ENCODE measurements around the gene MRPL4.

- TF ChIP-seq CTCF (IDR thresholded peaks at IDR 0.05), result no peak
- no peak for TF ChIP-seq POLR2A (IDR thresholded peaks at IDR 0.05)
Observed at GRCh38 chr19:10245189-10245939, 6.7 kb upstream of the MRPL4 start.
